SK-N-MC (cell line): ENCODE data around the gene MYOF.

Experiments used
- EZH2 ChIP-seq: fragments of 200-600 bp; sonication (generic); IDR thresholded peaks from one replicate; pipeline ENCODE4 v1.6.1; 2017; ENCODE audit warnings: antibody characterized with exemption
- POLR2AphosphoS5 ChIP-seq: IDR thresholded peaks from 2 replicates; pipeline ENCODE4 v1.6.1; 2012; ENCODE audit warnings: mild to moderate bottlenecking, low read depth, low read length, borderline replicate concordance

- no peak for TF ChIP-seq POLR2AphosphoS5
- TF ChIP-seq EZH2 = no peak
Observed at GRCh38 chr10:93408783-93409182, 73.4 kb downstream of the MYOF start.
